D721Med (cell line): ENCODE measurements around the gene GALNS.

Source experiments
- DNase-seq: peaks from one replicate; pipeline ENCODE4 v3.0.0; 2011; ENCODE audit warnings: low spot score; ENCODE audit not compliant: insufficient read length
- FAIRE-seq: peaks from 2 replicates; lab custom pipeline; 2011; peaks lifted over from hg19 to GRCh38; lab: Jason Lieb, UNC
- TF ChIP-seq, protein P1 (sequence below): IDR thresholded peaks from 2 replicates; pipeline ENCODE4 v1.5.1; 2012; ENCODE audit warnings: mild to moderate bottlenecking, control low read depth; ENCODE audit not compliant: insufficient read depth; ENCODE audit errors: missing control alignments

GALNS gene

DNA sequence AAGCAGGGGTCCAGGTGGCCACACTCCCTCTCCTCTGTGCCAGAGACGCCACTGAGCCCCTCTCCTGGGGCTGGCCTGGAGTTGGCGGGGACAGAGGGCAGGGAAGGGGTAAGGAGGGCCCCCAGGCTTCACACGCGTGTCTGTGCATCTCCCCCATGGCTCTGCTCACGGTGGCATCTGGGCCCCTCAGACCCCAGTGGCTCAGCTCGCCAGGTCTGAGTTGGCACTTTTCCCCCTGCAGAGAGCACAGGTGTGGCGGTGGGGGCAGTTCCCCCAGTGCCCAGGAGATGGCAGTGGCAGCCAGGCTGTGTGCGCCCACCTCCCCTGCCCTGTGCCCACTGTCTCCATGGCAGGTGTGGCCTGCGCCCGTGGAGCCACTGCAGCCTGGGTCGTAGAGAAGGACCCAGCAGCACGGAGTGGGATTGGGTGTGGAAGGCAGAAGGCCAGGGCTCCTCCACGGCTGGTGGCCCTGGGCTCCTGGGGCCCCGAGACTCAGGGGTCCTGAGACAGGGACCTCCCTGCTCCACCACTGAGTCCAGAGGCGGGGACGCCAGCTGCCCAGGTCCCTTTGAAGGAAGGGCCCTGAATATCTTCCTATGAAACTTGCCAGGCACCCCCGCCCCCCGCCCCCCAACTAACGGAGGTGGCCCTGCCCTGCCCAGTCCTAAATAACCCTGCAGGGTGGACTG is 40.7 kb downstream of the GALNS start:
- no peak for DNase-seq
- no peak for FAIRE-seq
- TF ChIP-seq, protein P1, sequence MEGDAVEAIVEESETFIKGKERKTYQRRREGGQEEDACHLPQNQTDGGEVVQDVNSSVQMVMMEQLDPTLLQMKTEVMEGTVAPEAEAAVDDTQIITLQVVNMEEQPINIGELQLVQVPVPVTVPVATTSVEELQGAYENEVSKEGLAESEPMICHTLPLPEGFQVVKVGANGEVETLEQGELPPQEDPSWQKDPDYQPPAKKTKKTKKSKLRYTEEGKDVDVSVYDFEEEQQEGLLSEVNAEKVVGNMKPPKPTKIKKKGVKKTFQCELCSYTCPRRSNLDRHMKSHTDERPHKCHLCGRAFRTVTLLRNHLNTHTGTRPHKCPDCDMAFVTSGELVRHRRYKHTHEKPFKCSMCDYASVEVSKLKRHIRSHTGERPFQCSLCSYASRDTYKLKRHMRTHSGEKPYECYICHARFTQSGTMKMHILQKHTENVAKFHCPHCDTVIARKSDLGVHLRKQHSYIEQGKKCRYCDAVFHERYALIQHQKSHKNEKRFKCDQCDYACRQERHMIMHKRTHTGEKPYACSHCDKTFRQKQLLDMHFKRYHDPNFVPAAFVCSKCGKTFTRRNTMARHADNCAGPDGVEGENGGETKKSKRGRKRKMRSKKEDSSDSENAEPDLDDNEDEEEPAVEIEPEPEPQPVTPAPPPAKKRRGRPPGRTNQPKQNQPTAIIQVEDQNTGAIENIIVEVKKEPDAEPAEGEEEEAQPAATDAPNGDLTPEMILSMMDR = peak; percentile 64

DNA sequence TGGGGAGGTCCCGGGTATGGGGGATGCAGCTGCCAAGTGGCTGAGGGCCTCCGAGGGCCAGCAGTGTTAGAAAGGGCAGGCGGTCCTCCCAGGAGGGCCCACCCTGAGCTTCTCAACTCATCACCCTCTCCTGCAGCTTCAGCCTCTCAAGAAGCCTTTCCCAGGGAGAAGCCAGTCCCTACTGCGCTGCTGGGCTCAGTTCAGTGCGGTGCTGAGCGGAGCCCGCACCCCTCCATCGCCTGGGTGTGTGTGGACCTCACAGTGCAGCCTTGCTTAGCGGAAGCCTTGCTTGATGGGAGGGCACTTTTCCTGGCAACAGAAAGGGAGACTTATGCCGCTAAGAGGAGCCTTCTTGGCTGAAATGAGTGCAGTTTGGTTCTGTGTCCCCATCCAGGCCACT is 41.5 kb downstream of the GALNS start:
- TF ChIP-seq, protein P1 = no peak
- no peak for FAIRE-seq
- DNase-seq = no peak

DNA sequence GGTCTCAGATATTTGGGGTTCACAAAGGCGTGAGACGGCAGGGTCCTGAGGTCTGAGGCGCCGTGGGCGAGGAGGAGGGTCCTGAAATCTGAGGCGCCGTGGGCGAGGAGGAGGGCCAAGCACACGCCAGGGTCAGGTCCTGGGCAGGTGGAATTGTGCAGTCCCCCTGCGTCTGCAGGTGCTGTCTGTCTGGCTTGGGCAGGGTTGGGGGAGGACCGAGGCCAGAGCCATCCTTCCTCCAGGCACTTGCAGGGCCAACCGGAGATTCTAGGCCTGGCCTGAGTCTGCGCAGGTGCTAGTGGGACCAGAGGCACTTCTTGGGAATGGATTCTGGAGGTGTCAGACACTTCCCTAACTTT is 42.6 kb downstream of the GALNS start:
- TF ChIP-seq, protein P1 = no peak
- no peak for DNase-seq
- FAIRE-seq = no peak

DNA sequence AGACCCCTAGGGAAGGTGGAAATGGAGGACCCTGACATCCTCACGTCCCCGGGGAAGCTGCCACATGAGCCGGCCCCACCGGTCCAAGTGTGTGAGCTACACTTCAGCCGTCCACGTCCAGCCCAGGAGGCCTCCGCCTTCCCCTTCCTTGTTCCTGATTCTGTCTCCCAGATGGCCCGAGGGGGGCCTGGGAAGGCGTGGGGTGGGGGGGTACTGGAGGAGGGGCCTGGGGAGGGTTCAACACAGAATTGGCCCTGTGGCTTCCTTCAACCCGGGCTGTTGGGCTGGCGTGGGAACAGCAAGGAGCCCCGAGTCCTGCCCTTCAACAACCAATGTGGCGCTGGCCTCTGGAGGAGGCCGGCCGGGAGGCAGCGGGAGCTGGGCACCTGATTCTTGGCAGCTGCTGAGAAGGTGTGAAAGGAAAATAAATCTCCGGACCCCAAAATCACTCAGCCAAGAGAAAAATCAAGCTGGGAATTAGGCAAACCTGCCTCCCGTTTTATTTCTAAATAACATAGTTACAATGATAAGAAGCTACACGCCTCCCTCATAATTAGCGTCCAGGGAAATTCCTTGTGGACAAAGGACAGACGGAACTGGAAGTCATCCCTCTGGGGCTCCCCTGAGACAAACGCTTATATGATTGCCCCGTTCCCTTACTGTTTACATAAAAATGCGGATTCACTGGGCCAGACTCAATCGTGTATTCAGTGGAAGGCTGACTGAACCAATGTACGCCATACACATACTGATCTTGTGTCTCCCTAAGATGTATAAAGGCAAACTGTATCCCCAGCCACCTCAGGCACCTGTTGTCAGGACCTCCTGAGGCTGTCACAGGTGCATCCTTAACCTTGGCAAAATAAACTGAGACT is 43.2 kb downstream of the GALNS start:
- FAIRE-seq (no peak), DNase-seq (no peak)
- TF ChIP-seq, protein P1 = no peak

DNA sequence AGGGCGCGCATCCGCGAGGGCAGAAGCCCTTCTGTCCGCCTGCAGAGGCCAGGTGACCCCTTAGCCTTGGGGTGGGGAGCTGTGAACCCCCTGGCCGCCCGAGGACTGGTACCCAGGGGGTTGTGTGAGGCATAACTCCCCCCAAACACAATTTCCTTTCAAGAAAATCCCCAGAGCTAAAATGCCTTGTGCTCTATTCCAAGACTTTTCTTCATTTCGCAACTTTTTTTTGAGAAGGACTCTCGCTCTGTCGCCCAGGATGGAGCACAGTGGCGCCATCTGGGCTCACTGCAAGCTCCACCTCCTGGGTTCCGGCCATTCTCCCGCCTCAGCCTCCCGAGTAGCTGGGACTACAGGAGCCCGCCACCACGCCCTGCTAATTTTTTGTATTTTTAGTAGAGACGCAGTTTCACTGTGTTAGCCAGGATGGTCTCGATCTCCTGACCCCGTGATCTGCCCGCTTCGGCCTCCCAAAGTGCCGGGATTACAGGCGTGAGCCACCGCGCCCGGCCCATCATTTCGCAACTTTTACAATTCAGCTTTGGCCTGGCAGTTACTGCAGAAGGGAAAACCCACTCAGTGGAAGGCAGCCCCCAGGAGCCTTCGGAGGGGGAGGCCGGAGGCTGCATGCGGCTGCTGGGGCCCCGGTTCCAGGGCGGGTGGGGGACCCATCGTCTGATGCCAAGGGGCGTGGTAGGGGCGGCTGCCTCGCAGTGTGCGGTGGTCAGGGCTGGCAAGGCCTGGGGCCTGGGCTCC is 44.1 kb downstream of the GALNS start:
- DNase-seq (no peak), FAIRE-seq (no peak)
- TF ChIP-seq, protein P1 = peak; percentile 5

DNA sequence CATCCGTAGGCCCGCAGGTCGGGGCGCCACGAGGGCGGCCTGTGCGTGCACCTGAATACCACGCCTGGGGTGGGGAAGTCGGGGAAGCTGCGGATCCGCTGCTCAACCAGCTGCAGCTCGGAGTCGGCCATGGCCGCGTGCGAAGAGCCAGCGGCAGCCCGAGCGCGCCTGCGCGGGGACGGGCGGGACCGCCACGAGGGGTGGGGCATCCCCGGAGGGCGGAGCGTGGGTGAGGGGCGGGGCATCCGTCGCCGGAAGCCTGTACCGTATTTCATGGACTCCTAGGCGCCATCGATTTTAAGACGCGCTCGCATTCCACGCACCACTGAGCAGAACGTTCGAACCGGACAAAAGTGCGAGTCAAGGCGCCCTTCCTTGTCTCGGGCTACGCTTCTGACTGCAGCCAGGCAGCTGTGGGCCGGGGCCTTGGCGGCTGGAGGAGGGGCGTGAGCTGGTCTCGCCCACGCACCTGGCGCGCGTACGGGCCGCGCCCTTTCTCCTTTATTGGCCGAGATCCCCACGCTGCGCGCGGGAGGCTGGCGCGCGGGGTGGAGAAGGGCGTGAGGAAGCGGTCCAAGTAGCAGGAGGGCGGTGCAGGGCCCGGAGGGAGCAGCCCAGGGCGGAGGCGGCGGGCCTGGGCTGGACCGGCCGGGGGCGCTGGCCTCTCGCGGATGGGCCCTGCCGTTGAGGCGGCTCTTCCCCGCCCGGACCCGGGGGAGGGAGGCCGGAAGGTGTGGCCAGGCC is 44.8 kb downstream of the GALNS start, which contains the start of gene APRT:
Gene APRT (minus strand): TSS at position 160 of the 744 bp plus-strand sequence. CDS start 29 bp downstream, at position 131.
- no peak for FAIRE-seq
- TF ChIP-seq, protein P1 = peak; percentile 13

More for the DNA sequence above, 44.8 kb downstream of the GALNS start, which contains the start of gene APRT:
- DNase-seq = peak; percentile 48
